Stimulated activated CD8-positive, alpha-beta memory T cell treated with anti-CD3 and anti-CD28 coated beads, Interleukin-7, amount 100 ng/mL, for 4 hours (primary cell): ENCODE measurements around the gene DUXB.

Experiments
- DNase-seq, 2 donors: peaks; one replicate each; pipeline ENCODE4 v3.0.0-alpha.2; 2020; ENCODE audit warnings: low read depth in 2 of 2

DUXB gene, protein sequence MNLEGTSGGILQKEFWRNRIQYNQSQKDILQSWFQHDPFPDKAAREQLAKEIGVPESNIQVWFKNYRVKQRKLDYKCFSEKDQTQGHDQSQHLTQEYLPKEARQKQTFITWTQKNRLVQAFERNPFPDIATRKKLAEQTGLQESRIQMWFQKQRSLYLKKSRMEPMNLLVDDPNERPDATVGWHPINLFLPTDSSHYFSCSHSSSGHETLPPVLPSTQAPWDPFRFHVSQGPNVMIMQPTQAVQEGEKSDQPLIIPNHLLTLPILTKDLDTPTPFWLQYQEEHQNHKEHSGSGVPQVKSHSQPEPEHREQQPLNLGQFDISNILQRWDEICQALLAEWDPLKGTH

DNA sequence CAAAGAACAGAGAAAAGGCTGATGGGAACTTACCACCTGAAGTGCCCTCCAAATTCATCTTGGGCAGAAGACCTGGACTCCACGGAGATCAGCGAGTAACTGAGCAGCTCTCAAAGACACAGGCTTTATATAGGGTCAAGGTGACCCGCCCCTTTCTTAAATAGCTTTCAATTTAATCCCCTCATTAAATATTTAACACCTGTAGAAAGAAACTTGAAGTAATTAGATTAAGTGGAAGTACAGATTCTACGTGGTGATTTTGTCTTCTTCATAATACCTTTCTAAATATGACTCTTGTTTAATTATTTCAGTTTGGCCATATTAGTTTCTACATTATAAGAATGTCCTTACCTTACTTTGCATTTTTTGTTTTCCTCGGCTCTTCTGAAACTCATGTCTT is at the start of gene DUXB:
TSS of gene DUXB (minus strand) at position 101 of the 400 bp plus-strand sequence. CDS start at position 58, 43 bp downstream.
- no peak for DNase-seq

DNA sequence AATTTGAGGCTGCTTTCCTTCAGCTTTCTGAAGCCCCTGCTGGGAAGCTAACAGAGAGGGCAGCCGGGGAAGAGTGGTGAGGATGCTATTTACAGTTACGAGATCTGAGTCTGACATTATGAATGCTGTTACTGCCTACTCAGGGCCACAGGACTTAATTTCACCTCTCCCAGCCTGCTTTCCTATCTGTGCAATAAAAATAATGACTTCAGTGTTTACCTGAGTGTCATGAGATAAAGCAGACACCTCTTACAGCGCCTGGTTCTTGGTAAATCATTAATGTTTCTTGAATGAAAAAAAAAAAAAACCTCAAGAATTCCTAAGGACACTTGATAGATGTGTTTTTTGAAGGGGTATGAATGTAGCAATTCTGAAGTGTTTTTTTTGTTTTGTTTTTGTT is 49.3 kb upstream of the DUXB start:
- no peak for DNase-seq

DNA sequence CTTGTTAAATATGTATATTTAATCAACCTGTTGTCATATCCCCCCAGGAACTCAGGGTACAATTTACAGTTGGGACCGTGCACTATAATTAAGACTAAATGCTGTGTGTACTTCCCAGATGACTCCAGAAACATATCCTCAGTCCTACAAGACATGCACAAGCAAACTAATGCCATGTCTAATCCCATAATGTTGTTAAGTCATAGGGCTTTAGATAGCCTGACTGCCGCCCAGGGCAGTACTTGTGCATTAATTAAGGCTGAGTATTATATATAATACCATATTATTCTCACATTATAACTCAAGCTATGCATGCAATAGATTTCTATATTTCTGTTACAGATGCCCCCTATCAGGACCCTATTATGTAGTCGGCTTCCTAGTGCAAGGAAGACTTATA is 45.1 kb upstream of the DUXB start:
- no peak for DNase-seq

DNA sequence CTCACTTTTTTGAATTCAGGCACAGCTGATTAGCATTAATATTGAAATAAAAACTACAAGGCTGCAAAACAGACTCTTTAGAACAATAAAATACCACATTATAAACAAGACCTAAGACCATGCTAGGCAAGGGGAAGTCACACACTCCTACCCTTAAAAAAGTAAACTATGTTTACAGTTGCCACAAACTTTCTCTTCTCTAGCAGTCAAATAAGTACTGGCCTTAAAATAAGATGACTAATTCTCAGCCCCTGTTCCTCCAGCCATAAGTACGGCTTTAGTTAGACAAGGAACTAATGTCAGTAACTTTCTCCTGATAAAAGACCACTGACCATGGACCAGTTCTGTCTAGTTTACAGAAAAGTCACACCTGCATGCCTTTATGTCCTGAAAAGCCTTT is 44.6 kb upstream of the DUXB start:
- DNase-seq, result no peak

DNA sequence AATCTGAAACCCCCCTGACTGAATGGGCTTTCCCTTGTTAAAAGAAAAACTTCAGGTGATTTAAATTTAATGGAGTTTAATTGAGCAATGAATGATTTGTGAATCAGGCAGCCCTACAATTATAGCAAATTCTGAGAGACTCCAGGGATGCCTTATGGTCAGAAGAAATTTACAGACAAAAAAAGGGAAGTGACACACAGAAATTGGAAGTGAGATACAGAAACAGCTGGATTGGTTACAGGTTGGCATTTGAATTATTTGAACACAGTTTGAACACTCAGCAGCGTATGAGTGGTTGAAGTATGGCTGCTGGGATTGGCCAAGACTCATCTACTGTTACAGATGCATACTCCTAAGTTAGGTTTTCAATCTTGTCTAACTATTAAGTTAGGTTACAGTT is 44.0 kb upstream of the DUXB start:
- no peak for DNase-seq

DNA sequence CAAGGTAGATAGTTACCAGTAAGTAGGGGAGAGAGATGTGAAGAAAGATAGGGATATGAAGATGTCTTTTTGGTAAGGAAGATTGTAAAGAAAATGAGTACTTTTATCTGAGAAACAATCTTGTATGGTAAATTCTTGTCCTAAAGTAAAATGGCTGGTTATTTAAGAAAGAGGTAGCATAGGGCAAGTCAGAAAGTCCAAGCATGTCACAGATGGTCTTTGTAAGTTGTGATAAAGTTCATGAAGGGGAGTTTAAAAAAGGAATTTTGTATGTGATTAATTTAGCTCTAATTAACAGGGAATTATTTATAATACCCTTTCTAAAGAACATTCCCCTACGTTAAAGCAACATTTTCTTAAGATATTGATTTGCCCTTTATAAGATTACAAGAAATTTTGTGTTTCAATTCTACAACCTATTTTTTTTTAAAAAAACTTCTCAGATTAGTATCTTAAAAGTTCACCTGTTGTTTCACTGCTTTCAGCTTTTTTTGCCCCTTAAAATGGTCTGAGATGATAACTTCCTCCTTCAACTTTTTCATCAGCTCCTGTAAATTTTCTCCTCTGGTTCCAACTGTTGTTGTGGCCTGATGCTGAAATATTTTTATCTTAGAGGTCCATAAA is 41.3 kb upstream of the DUXB start:
- no peak for DNase-seq

DNA sequence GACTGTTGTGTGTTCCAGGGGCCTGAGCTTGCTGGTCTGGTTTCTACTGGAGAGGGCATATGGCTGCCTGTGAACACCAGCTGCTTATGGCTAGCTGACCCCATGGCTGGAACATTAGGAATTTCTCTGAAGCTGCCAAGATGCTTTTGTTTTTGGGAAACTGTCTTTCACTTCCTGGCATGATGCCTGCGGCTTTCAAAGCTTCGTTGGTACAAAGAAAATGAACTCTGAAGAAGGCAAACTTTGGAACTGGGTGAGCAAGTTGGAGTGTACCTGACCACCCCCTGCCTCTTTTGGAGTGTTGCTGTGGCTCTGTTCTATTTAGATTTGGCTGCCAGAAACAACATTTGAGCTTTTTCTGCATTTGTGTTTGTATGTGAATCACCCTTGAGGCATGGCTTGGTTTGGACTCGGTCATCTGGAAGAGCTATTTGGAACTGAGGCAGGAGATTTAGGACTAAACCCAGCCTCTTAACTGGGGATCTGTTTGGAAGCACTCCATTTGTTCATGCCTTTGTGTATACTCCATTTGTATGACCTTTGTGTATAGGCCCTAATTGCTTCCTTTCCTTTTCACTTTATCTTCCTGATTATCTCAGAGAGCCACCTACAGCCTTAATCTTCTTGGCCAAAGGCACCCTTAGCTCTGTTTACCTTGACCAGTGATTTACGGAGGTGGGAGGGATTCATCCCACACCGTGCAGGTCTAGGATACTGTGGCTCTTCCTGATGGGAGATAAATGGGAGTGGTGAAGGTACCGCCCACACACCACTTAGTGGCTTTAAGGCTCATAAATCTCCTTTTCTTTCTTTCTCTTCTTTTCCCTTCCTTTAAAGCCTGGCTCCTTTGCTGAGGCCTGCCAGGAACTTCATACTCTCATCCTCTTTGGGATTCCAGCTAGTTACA is 32.3 kb upstream of the DUXB start:
- DNase-seq, result no peak

DNA sequence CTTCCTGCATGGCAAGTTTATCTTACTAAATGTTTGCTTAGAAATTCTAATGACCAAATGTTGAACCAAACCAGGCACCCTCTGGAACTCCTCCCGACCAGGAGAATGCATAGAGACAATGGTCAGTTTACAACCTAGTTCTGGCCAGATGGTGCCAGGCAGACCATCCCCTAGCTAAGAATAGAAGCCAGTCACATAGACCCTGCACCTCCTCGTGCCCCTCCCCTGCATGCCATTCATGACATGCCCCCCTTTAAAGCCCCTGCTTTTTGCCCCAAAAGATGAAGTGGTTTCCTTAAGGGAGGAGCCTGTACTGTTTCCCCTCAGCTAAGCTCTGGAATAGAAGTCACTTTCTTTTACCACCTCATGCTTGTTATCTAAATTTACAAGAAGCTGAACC is 31.6 kb upstream of the DUXB start:
- no peak for DNase-seq

DNA sequence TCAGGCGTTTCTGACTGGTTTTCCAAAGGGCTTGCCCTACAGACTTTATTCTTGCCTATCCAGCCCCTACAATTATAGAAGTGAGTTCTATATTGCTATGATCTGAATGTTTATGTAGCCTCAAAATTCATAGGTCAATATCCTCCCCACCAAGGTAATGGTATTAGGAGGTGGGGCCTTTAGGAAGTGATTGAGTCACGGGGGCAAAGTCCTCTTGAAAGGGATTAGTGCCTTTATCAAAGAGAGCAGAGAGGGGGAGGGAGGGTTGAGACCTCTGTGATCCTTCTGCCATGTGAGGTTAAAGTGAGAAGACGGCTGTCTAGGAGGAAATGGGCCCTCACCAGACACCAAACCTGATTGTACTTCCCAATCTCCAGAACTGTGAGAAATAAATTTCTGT is 26.0 kb upstream of the DUXB start:
- no peak for DNase-seq

DNA sequence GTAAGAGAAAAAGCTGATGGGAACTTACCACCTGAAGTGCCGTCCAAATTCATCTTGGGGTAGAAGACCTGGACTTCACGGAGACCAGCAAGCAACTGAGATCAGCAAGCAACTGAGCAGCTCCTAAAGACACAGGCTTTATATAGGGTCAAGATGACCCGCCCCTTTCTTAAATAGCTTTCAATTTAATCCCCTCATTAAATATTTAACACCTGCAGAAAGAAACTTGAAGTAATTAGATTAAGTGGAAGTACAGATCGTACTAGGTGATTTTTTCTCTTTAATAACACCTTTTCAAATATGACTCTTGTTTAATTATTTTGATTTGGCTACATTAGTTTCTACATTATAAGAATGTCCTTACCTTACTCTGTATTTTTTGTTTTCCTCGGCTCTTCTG is 25.1 kb upstream of the DUXB start, which contains the start of gene CPHXL:
TSS of gene CPHXL (minus strand) at position 101 of the 400 bp plus-strand sequence. CDS start at position 53, 48 bp downstream.
- DNase-seq, result no peak

DNA sequence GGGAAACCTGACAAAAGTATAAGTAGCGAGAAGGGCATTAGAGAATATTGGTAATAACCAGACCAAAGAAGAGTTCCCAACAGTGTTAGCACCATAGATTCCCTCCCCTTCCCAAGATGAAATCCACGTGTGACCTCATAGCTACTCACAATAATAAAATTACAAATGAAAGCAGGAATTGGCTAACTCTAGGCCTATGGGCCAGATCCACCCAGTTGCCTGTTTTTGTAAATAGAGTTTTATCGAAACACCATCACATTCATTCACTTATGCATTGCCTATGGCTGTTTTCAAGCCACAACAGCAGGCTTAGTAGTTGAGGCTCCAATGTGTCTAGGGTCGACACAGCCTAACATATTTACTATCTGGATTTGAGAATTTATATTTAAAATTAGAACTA is 17.2 kb upstream of the DUXB start:
- no peak for DNase-seq

DNA sequence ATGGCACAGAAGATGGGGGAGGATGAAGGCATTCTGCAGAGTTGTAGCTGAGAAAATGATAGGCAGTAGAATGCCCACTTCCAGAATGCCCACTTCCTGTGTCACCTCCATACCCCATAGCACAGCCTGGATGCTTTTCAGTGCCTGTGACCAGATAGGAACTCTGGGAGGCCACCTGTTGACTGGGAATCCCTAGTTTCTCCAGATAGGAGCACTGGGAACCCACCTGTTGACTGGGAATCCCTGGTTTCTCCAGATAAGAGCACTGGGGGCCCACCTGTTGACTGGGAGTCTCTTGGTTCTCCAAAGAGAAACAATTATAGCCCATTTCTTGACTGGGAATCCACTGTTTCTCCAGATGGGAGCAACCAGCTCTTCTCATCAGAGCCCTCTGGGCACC is 13.4 kb upstream of the DUXB start:
- DNase-seq, result no peak

DNA sequence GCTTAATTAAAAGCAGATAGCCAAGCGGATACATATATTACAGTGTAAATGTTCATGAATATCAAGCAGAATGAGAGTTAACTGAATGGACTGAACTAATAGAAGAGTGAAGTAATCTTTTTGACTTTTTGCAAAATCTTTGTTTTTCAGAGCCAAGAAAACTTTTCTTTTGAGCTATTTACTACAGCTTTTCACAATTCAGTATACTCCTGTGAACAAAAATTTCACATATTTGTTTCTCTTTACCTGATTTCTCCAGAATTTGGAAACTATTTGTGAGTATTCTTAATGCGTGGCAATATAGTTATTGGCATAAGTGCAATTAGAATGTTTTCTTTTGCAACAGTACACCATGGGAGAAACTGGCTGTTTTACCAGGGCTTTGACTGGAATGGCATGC is 9.1 kb upstream of the DUXB start:
- no peak for DNase-seq

DNA sequence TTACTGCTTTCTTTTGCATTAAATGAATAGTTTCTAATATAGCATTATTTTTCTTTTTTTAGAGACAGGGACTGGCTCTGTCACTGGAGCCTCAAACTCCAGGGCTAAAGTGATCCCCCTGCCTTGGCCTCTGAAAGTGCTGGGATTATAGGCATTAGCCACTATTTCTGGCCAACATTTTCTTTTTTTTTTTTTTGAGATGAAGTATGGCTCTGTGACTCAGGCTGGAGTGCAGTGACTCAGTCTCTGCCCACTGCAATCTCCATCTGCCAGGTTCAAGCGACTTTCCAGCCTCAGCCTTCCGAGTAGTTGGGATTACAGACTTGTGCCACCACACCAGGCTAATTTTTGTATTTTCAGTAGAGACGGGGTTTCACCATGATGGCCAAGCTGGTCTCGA is 2.0 kb upstream of the DUXB start:
- no peak for DNase-seq

DNA sequence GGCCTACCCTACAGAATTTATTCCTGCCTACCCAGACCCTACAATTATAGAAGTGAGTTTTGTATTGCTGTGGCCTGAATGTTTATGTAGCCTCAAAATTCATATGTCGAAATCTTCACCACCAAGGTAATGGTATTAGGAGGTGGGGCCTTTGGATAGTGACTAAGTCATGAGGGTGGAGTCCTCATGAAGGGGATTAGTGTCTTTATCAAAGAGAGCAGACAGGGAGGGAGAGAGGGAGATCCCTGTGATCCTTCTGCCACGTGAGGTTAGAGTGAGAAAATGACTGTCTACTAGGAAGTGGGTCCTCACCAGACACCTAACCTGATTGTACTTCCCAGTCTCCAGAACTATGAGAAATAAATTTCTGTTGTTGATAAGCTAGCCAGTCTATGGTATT is 981 bp upstream of the DUXB start:
- DNase-seq, result no peak

DNA sequence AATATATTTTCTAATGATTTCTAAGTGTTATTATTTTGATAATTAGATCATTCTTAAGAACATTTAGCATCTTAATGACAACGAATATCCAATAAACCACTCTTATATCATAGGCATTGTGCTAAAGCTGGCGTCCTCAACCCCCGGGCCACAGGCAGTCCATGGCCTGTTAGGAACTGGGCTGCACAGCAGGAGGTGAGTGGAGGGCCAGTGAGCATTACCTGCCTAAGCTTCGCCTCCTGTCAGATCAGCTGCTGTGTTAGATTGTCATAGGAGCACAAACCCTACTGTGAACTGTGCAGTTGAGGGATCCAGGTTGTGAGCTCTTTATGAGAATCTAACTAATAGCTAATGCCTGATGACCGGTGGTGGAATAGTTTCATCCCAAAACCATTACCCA is 3.7 kb downstream of the DUXB start:
- DNase-seq, result no peak

DNA sequence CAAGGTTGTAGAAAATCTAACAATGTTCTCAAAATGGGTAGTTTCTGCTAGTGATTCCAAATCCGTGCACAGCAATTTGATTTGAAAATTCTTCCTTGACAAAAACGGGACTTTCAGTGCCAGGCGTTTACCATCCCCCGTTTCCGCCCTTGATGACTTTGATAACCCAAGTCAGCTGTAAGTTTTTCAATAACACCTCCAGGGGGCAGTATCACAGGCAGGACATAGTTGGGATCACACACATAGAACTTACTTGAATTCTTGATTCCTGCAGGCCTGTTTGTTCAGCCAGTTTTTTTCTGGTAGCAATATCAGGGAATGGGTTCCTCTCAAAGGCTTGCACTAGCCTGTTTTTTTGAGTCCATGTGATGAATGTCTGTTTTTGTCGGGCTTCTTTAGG is 5.6 kb downstream of the DUXB start:
- DNase-seq, result no peak

DNA sequence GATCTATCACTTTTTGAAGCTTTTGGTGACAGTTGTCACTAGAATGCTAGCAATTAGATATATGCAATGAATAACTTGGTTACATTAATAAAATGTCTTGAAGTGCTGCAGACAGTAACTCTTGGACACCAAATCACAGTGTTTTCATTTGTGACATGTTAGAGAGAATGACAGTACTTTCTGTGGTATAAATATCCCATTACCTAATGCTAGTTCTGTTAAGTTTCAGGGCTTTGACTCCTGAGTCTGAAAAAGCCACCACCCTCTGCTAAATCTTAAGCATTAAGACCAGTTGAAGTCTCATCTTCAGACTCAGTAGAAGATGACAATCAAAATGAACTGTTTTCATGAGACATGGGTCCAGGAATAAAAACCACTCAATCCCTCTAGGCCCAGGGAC is 13.9 kb downstream of the DUXB start:
- DNase-seq, result no peak

DNA sequence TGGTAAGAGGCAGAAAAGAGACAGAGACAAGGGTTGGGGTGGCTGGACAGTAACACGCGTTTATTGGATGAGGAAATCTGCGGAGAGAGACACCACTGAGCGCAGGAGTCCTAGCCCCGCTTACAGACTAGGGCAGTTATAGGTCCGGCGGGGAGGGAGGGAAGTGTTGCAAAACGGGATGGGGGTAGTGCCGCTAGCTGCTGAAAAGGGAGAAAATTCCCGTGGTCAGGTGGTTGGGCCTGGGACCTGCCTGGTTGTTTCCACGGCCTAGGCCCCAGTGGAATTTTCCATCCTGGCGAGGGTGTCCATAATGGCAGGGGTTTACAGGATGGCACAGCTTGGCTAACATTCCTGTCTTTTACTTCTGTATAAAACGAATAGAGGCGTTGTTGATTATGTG is 19.0 kb downstream of the DUXB start:
- no peak for DNase-seq

DNA sequence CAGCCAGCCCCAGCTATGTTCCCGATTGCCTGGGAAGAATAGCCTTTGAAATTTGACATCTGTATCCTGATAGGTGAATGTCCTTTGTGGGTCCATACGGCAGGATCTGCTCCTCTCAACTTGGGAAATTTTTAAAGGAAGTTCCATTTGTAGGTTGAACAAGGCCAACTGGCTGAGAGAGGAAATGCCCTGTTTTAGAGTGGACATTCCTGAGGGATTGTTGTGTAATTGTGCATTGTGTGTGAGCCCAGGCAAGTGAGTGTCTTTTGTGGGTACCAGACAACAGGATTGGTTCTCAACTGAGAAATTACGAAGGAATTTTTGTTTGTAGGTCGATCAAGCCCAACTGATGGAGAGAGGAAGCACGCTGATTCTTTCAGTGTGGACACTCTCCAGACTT is 21.9 kb downstream of the DUXB start:
- DNase-seq, result no peak

DNA sequence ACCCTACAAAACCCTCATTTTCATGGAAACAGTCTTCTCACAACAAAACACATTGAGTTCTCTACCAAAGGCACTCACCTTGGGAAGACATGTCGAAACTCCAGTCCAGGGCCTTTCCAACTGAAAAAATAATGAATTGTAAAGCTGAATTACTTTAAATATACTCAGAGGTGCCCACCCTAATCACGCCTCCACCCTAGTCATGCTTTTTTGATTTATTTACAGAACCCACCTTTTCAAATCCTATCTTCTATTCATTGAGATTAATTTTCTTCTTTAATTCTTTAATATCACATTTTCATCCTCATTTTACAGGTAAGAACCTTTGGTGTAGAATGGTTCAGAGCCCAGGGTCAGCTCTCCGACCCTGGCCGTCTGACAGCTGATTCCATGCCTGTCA is 24.4 kb downstream of the DUXB start, which contains the start of gene CPHXL2:
TSS of gene CPHXL2 (minus strand) at position 101 of the 400 bp plus-strand sequence. CDS start at position 91, 10 bp downstream.
- no peak for DNase-seq

DNA sequence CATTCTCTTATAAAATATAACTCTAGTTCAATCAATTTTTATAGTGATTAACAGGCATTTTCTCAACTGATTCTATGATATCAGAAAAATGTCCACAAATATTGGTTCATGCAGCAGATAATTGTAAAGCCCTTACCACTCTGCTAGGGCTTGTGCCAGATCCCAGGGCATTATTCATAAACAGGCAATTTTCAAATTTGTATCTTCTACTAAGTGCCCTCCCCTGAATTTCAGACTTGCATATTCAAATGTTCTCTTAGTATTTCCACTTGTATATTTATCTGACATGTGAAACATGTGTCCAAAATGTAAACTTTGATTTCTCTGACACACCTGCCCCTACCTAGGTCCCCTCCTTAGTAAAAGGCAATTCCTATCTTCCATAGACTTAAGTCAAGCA is 33.8 kb downstream of the DUXB start:
- no peak for DNase-seq
